WTC11 (cell line): Measurements from ENCODE around the gene AMBRA1. TPM values are rescaled to one million over a fixed set of nuclear protein-coding genes. Genes with fewer than 3 reads are reported as not detected.
A peak's percentile ranks its signal among the peaks of the same experiment; 100 is the strongest.

Experiments used
- ATAC-seq: fragments of 200-7000 bp; cut with Tn5 transposase; 2 replicates; pipeline ENCODE4 v1.10.0; 2021; ENCODE audit warnings: mild to moderate bottlenecking, moderate library complexity
- CTCF ChIA-PET: fragments of 300-600 bp; sonication (Branson Sonifier 250); formaldehyde crosslinking; loops from one replicate; lab custom pipeline; 2021; ENCODE audit warnings: antibody characterized with exemption; lab: Charles Lee
- POLR2A ChIA-PET: fragments of 350-600 bp; sonication (Branson Sonifier 250); formaldehyde crosslinking; loops from one replicate; lab custom pipeline; 2021; ENCODE audit warnings: antibody characterized with exemption; lab: Charles Lee
- DNase-seq: peaks from one replicate; pipeline ENCODE4 v3.0.0; 2021; ENCODE audit warnings: low spot score
- H3K27ac Mint-ChIP-seq: 2 replicates; pipeline ENCODE4 v1.8.0; 2021; ENCODE audit warnings: mixed read lengths
- H3K27me3 Mint-ChIP-seq: 2 replicates; pipeline ENCODE4 v1.8.0; 2021; ENCODE audit warnings: low read depth, mild to moderate bottlenecking, moderate library complexity, mixed read lengths
- H3K36me3 Mint-ChIP-seq: 2 replicates; pipeline ENCODE4 v1.8.0; 2021; ENCODE audit warnings: mixed read lengths
- H3K4me1 Mint-ChIP-seq: 2 replicates; pipeline ENCODE4 v1.8.0; 2022; ENCODE audit warnings: mixed read lengths
- H3K4me3 Mint-ChIP-seq: 2 replicates; pipeline ENCODE4 v1.8.0; 2021; ENCODE audit warnings: mild to moderate bottlenecking, moderate library complexity, mixed read lengths
- H3K9me3 Mint-ChIP-seq: 2 replicates; pipeline ENCODE4 v1.8.0; 2021; ENCODE audit warnings: mixed read lengths
- ATF2 ChIP-seq: sonication (generic); formaldehyde crosslinking; IDR thresholded peaks from 2 replicates; pipeline ENCODE4 v1.8.1; 2022; ENCODE audit warnings: low read depth, missing genetic modification reagents, borderline replicate concordance
- CTCF ChIP-seq: fragments of 200-600 bp; IDR thresholded peaks from 2 replicates; pipeline ENCODE4 v1.8.0; 2022; ENCODE audit warnings: antibody characterized with exemption
- EMX1 ChIP-seq: fragments of 250-450 bp; sonication (Bioruptor Pico); IDR thresholded peaks from 2 replicates; pipeline ENCODE4 v1.8.0; 2021; ENCODE audit warnings: mild to moderate bottlenecking
- FOXP4 ChIP-seq: sonication (generic); formaldehyde crosslinking; IDR thresholded peaks from 2 replicates; pipeline ENCODE4 v1.8.0; 2022; ENCODE audit warnings: mild to moderate bottlenecking, missing genetic modification reagents
- MLX ChIP-seq: sonication (generic); formaldehyde crosslinking; IDR thresholded peaks from 2 replicates; pipeline ENCODE4 v1.8.1; 2023; ENCODE audit warnings: mild to moderate bottlenecking, missing genetic modification reagents, moderate library complexity
- STAT6 ChIP-seq: sonication (generic); formaldehyde crosslinking; conservative IDR thresholded peaks from 2 replicates; pipeline ENCODE4 v1.8.1; 2023; ENCODE audit warnings: mild to moderate bottlenecking, low read depth, missing genetic modification reagents, moderate library complexity
- TEAD4 ChIP-seq: sonication (generic); formaldehyde crosslinking; IDR thresholded peaks from 2 replicates; pipeline ENCODE4 v1.8.0; 2022; ENCODE audit warnings: mild to moderate bottlenecking, missing genetic modification reagents
- ZBTB21 ChIP-seq: sonication (generic); formaldehyde crosslinking; IDR thresholded peaks from 2 replicates; pipeline ENCODE4 v1.8.1; 2023; ENCODE audit warnings: mild to moderate bottlenecking, missing genetic modification reagents, borderline replicate concordance
- ZMAT4 ChIP-seq: fragments of 250-450 bp; sonication (Bioruptor Pico); IDR thresholded peaks from 2 replicates; pipeline ENCODE4 v1.9.0; 2021; ENCODE audit warnings: mild to moderate bottlenecking
- ZNF219 ChIP-seq: sonication (generic); formaldehyde crosslinking; IDR thresholded peaks from 2 replicates; pipeline ENCODE4 v1.8.0; 2023; ENCODE audit warnings: missing genetic modification reagents, mild to moderate bottlenecking, borderline replicate concordance
- ZNF281 ChIP-seq: sonication (generic); formaldehyde crosslinking; IDR thresholded peaks from 2 replicates; pipeline ENCODE4 v1.8.0; 2023; ENCODE audit warnings: mild to moderate bottlenecking, missing genetic modification reagents
- ZNF396 ChIP-seq: fragments of 250-450 bp; sonication (Bioruptor Pico); IDR thresholded peaks from 2 replicates; pipeline ENCODE4 v1.8.0; 2021; ENCODE audit warnings: mild to moderate bottlenecking, moderate library complexity, borderline replicate concordance
- ZSCAN18 ChIP-seq: fragments of 250-450 bp; sonication (Bioruptor Pico); IDR thresholded peaks from 2 replicates; pipeline ENCODE4 v2.1.2; 2022; ENCODE audit warnings: mild to moderate bottlenecking, moderate library complexity
- total RNA-seq: library from RNA; stranded (reverse); gene quantifications from 3 replicates; pipeline ENCODE4 v1.2.3, GENCODE V29; 2021

AMBRA1 gene
- total RNA-seq, 1 experiment from 2014 or later: 35.0 TPM

- Mint-ChIP-seq H3K4me1 (peaks cover 32% of the 10 kb centered on the region), H3K4me3 (peak overlapping the region; percentile 69), H3K9me3 (no peaks in the 10 kb centered on the region), H3K27me3 (peaks cover 64% of the 10 kb centered on the region), H3K27ac (no peak overlapping the region), H3K36me3 (no peaks in the 10 kb centered on the region)
- ATAC-seq (no peak), DNase-seq (no peak)
- TF ChIP-seq CTCF: no peak
- peak; percentile 45; the same call in 1 of the 2 replicates for TF ChIP-seq TEAD4 (CRISPR knock-in tag)
- TF ChIP-seq ZBTB21 (CRISPR knock-in tag): no peak
- ChIA-PET CTCF (interaction anchor here (0.5 to 6.6 kb wide), 49 partner anchors 9 to 308 kb away, joined by 3 to 96 read pairs (median 5); partner anchors contain the start of genes DGKZ and MDK), POLR2A (interaction anchor here (1.1 to 1.7 kb wide), 2 partner anchors 9 to 94 kb away, joined by 4 to 6 read pairs; no protein-coding TSS in a partner anchor)
These were observed 205.0 kb downstream of the AMBRA1 start for GRCh38 chr11:46388619-46389449.

GRCh38 chr11:46387919-46388618, 205.8 kb downstream of the AMBRA1 start:
- Mint-ChIP-seq H3K27ac (no peak overlapping the region), H3K4me1 (peaks cover 36% of the 10 kb centered on the region), H3K36me3 (no peaks in the 10 kb centered on the region), H3K27me3 (peaks cover 59% of the 10 kb centered on the region), H3K9me3 (no peaks in the 10 kb centered on the region), H3K4me3 (no peak overlapping the region)
- DNase-seq: no peak
- TF ChIP-seq ZNF219 (CRISPR knock-in tag) (no peak), ZMAT4 (CRISPR knock-in tag) (no peak), ZSCAN18 (CRISPR knock-in tag) (no peak), ZNF396 (CRISPR knock-in tag) (no peak)
- ChIA-PET CTCF (interaction anchor here (0.6 to 6.6 kb wide), 35 partner anchors 9 to 287 kb away, joined by 3 to 96 read pairs (median 5); partner anchors contain the start of genes DGKZ and MDK), POLR2A (interaction anchor here (0.6 to 1.1 kb wide), 2 partner anchors 93 to 728 kb away, joined by 4 read pairs; no protein-coding TSS in a partner anchor)
- ATAC-seq: no peak

GRCh38 chr11:46387456-46387855, 206.4 kb downstream of the AMBRA1 start:
- no peak overlapping the region for H3K27ac Mint-ChIP-seq
- ATAC-seq: no peak
- no peak overlapping the region for H3K4me3 Mint-ChIP-seq
- no peaks in the 10 kb centered on the region for H3K36me3 Mint-ChIP-seq
- no peaks in the 10 kb centered on the region for H3K9me3 Mint-ChIP-seq
- H3K4me1 Mint-ChIP-seq: peaks cover 33% of the 10 kb centered on the region
- CTCF ChIA-PET: interaction anchor here (0.6 to 6.6 kb wide), 12 partner anchors 8 to 151 kb away, joined by 3 to 96 read pairs (median 9); partner anchors contain the start of gene MDK
- peaks cover 53% of the 10 kb centered on the region for H3K27me3 Mint-ChIP-seq
- POLR2A ChIA-PET: interaction anchor here (0.6 kb wide), 1 partner anchor 729 kb away, joined by 4 read pairs; no protein-coding TSS in a partner anchor
- no peak for DNase-seq
- no peak for TF ChIP-seq FOXP4
- TF ChIP-seq ATF2: no peak
- TF ChIP-seq EMX1 (CRISPR knock-in tag): no peak
- TF ChIP-seq STAT6 (CRISPR knock-in tag): no peak
- no peak for TF ChIP-seq ZNF281 (CRISPR knock-in tag)
- TF ChIP-seq MLX: no peak
